Measurements from ENCODE around the gene IPPK. TPM values are rescaled to one million over a fixed set of nuclear protein-coding genes. Genes with fewer than 3 reads are reported as not detected.

Gene IPPK
- 10.8 and 15.2 TPM in 2 replicates for total RNA-seq

GRCh38 chr9:92669890-92670708, at the start of gene IPPK:
Gene IPPK (minus strand): TSS chr9:92670131. CDS start chr9:92669988, 143 bp downstream.
- H3K4me3 ChIP-seq (ENCODE audit: low read depth, low read length): peak within 1 kb of the TSS; percentile 91
- DNase-seq (ENCODE audit: low read depth): peak; percentile 80
- TF ChIP-seq CTCF (conservative IDR thresholded peaks at IDR 0.05; ENCODE audit: low read depth, low read length): no peak

- no peak overlapping the region for H3K4me3 ChIP-seq (ENCODE audit: low read depth, low read length)
- DNase-seq (ENCODE audit: low read depth): no peak
- no peak for TF ChIP-seq CTCF (conservative IDR thresholded peaks at IDR 0.05; ENCODE audit: low read depth, low read length)
These were observed 49.2 kb upstream of the IPPK start for GRCh38 chr9:92719028-92719647.

GRCh38 chr9:92718086-92719001, 48.4 kb upstream of the IPPK start:
- no peak for TF ChIP-seq CTCF (conservative IDR thresholded peaks at IDR 0.05; ENCODE audit: low read depth, low read length)
- DNase-seq (ENCODE audit: low read depth): no peak

GRCh38 chr9:92717201-92718085, 47.5 kb upstream of the IPPK start:
- no peak for DNase-seq (ENCODE audit: low read depth)
- H3K4me3 ChIP-seq (ENCODE audit: low read depth, low read length): no peak overlapping the region
- no peak for TF ChIP-seq CTCF (conservative IDR thresholded peaks at IDR 0.05; ENCODE audit: low read depth, low read length)

More at GRCh38 chr9:92718086-92719001, 48.4 kb upstream of the IPPK start:
- no peak overlapping the region for H3K4me3 ChIP-seq (ENCODE audit: low read depth, low read length)

- no peak for DNase-seq (ENCODE audit: low read depth)
- TF ChIP-seq CTCF (conservative IDR thresholded peaks at IDR 0.05; ENCODE audit: low read depth, low read length): peak; percentile 91
- no peak overlapping the region for H3K4me3 ChIP-seq (ENCODE audit: low read depth, low read length)
These were observed 46.6 kb upstream of the IPPK start for GRCh38 chr9:92716557-92716956.
